Karpas-422 (cell line): Measurements from ENCODE around the gene DAP. TPM values are rescaled to one million over a fixed set of nuclear protein-coding genes. Genes with fewer than 3 reads are reported as not detected.
A peak's percentile ranks its signal among the peaks of the same experiment; 100 is the strongest.

ENCODE experiments used
- DNase-seq: peaks from one replicate; pipeline ENCODE4 v3.0.0-alpha.2; 2015
- H2AFZ ChIP-seq: fragments of 200-600 bp; sonication (generic); 2 replicates; pipeline ENCODE4 v1.6.1; 2014; ENCODE audit warnings: antibody characterized with exemption, low read length, mixed read lengths
- H3K27ac ChIP-seq: fragments of 200-600 bp; sonication (generic); 2 replicates; pipeline ENCODE4 v1.5.1; 2014; ENCODE audit warnings: mild to moderate bottlenecking, low read length, moderate library complexity
- H3K27me3 ChIP-seq: fragments of 200-600 bp; sonication (generic); 2 replicates; pipeline ENCODE4 v1.6.1; 2014; ENCODE audit warnings: low read length, mixed read lengths
- H3K36me3 ChIP-seq: fragments of 200-600 bp; sonication (generic); 2 replicates; pipeline ENCODE4 v1.6.1; 2014; ENCODE audit warnings: low read length, mixed read lengths; ENCODE audit not compliant: insufficient read depth
- H3K4me1 ChIP-seq: fragments of 200-600 bp; sonication (generic); 2 replicates; pipeline ENCODE4 v1.6.1; 2014; ENCODE audit warnings: mild to moderate bottlenecking, low read length, mixed read lengths
- H3K4me2 ChIP-seq: fragments of 200-600 bp; sonication (generic); 2 replicates; pipeline ENCODE4 v1.6.1; 2014; ENCODE audit warnings: low read length, low read depth, mild to moderate bottlenecking; ENCODE audit not compliant: poor library complexity, severe bottlenecking
- H3K4me3 ChIP-seq: fragments of 200-600 bp; sonication (generic); 2 replicates; pipeline ENCODE4 v1.5.1; 2014; ENCODE audit warnings: mild to moderate bottlenecking, antibody characterized with exemption, low read length, mixed read lengths
- H3K79me2 ChIP-seq: fragments of 200-600 bp; sonication (generic); 2 replicates; pipeline ENCODE4 v1.6.1; 2014; ENCODE audit warnings: mild to moderate bottlenecking, low read length, mixed read lengths
- H3K9ac ChIP-seq: fragments of 200-600 bp; sonication (generic); 2 replicates; pipeline ENCODE4 v1.6.0; 2014; ENCODE audit warnings: low read length
- H3K9me2 ChIP-seq: fragments of 200-600 bp; sonication (generic), shearing (Covaris generic); replicated peaks from 2 replicates; pipeline ENCODE4 v1.6.0; 2014; ENCODE audit warnings: mild to moderate bottlenecking, low read length, moderate library complexity; ENCODE audit not compliant: insufficient read depth
- H3K9me3 ChIP-seq: fragments of 300-700, 200-600 bp; sonication (generic); 2 replicates; pipeline ENCODE4 v1.6.1; 2014; ENCODE audit warnings: low read length, mixed read lengths
- H4K20me1 ChIP-seq: fragments of 200-600 bp; sonication (generic); 2 replicates; pipeline ENCODE4 v1.6.1; 2014; ENCODE audit warnings: mild to moderate bottlenecking, antibody characterized with exemption, low read length, low read depth; ENCODE audit not compliant: insufficient read depth
- total RNA-seq: library from RNA; depleted of rRNA; stranded (reverse); fragments of >200 nt; shearing (Covaris generic); gene quantifications from 2 replicates; pipeline ENCODE4 v1.2.3, GENCODE V29; 2014; ENCODE audit warnings: low replicate concordance

DAP gene
- total RNA-seq, 1 experiment from 2014 or later: 42.6 TPM

- Histone ChIP-seq H3K9me3 (no peaks in the 10 kb centered on the region), H3K27ac (no peak overlapping the region), H4K20me1 (no peaks in the 10 kb centered on the region), H3K9me2 (no peaks in the 10 kb centered on the region), H3K9ac (no peak overlapping the region), H3K4me1 (peaks cover 14% of the 10 kb centered on the region), H2AFZ (no peak overlapping the region), H3K4me2 (no peak overlapping the region), H3K4me3 (no peak overlapping the region), H3K27me3 (no peaks in the 10 kb centered on the region), H3K79me2 (no peaks in the 10 kb centered on the region), H3K36me3 (no peaks in the 10 kb centered on the region)
- DNase-seq: no peak
Observed at GRCh38 chr5:10637944-10638343, 123.1 kb downstream of the DAP start.

GRCh38 chr5:10636363-10637142, 124.5 kb downstream of the DAP start:
- H3K9me3 ChIP-seq: no peaks in the 10 kb centered on the region
- H3K4me2 ChIP-seq: no peak overlapping the region
- no peak overlapping the region for H3K9ac ChIP-seq
- no peak overlapping the region for H2AFZ ChIP-seq
- H4K20me1 ChIP-seq: no peaks in the 10 kb centered on the region
- no peaks in the 10 kb centered on the region for H3K36me3 ChIP-seq
- H3K27me3 ChIP-seq: no peaks in the 10 kb centered on the region
- H3K79me2 ChIP-seq: no peaks in the 10 kb centered on the region
- peaks cover 24% of the 10 kb centered on the region for H3K4me1 ChIP-seq
- H3K27ac ChIP-seq: no peak overlapping the region
- H3K9me2 ChIP-seq: no peaks in the 10 kb centered on the region
- H3K4me3 ChIP-seq: no peak overlapping the region
- DNase-seq: no peak

GRCh38 chr5:10635867-10636350, 125.1 kb downstream of the DAP start:
- Histone ChIP-seq H3K27ac (no peak overlapping the region), H3K79me2 (no peaks in the 10 kb centered on the region), H3K9ac (no peak overlapping the region), H3K4me2 (no peak overlapping the region), H4K20me1 (no peaks in the 10 kb centered on the region), H3K36me3 (no peaks in the 10 kb centered on the region), H3K4me1 (peaks cover 26% of the 10 kb centered on the region), H3K27me3 (no peaks in the 10 kb centered on the region), H2AFZ (no peak overlapping the region), H3K9me2 (no peaks in the 10 kb centered on the region), H3K4me3 (no peak overlapping the region), H3K9me3 (no peaks in the 10 kb centered on the region)
- no peak for DNase-seq

GRCh38 chr5:10635257-10635866, 125.7 kb downstream of the DAP start:
- H3K9me3 ChIP-seq: no peaks in the 10 kb centered on the region
- peaks cover 26% of the 10 kb centered on the region for H3K4me1 ChIP-seq
- DNase-seq: peak; percentile 58
- no peaks in the 10 kb centered on the region for H3K27me3 ChIP-seq
- H3K9me2 ChIP-seq: no peaks in the 10 kb centered on the region
- peak overlapping the region; percentile 8 for H3K4me2 ChIP-seq
- H3K79me2 ChIP-seq: no peaks in the 10 kb centered on the region
- H3K36me3 ChIP-seq: no peaks in the 10 kb centered on the region
- no peak overlapping the region for H3K9ac ChIP-seq
- no peaks in the 10 kb centered on the region for H4K20me1 ChIP-seq
- no peak overlapping the region for H3K27ac ChIP-seq
- no peak overlapping the region for H3K4me3 ChIP-seq
- H2AFZ ChIP-seq: no peak overlapping the region; the same call in 1 of the 2 replicates

- H3K9me2 ChIP-seq: no peaks in the 10 kb centered on the region
- no peak overlapping the region for H3K4me2 ChIP-seq
- H3K4me1 ChIP-seq: peaks cover 26% of the 10 kb centered on the region
- H3K36me3 ChIP-seq: no peaks in the 10 kb centered on the region
- no peak overlapping the region for H3K27ac ChIP-seq
- no peak overlapping the region for H3K9ac ChIP-seq
- H3K79me2 ChIP-seq: no peaks in the 10 kb centered on the region
- H3K4me3 ChIP-seq: no peak overlapping the region
- H3K27me3 ChIP-seq: no peaks in the 10 kb centered on the region
- H4K20me1 ChIP-seq: no peaks in the 10 kb centered on the region; the same call in 1 of the 2 replicates
- DNase-seq: no peak
- no peaks in the 10 kb centered on the region for H3K9me3 ChIP-seq
- H2AFZ ChIP-seq: no peak overlapping the region
Observed at GRCh38 chr5:10634562-10634961, 126.5 kb downstream of the DAP start.

- Histone ChIP-seq H3K9me2 (no peaks in the 10 kb centered on the region), H3K4me3 (no peak overlapping the region), H4K20me1 (no peaks in the 10 kb centered on the region; the same call in 1 of the 2 replicates), H3K36me3 (no peaks in the 10 kb centered on the region), H3K9me3 (no peaks in the 10 kb centered on the region), H3K79me2 (no peaks in the 10 kb centered on the region), H3K27ac (no peak overlapping the region), H2AFZ (no peak overlapping the region), H3K9ac (no peak overlapping the region), H3K27me3 (no peaks in the 10 kb centered on the region), H3K4me2 (peak overlapping the region; percentile 2), H3K4me1 (peaks cover 26% of the 10 kb centered on the region)
- peak; percentile 54 for DNase-seq
Observed at GRCh38 chr5:10634050-10634449, 127.0 kb downstream of the DAP start.

DNA sequence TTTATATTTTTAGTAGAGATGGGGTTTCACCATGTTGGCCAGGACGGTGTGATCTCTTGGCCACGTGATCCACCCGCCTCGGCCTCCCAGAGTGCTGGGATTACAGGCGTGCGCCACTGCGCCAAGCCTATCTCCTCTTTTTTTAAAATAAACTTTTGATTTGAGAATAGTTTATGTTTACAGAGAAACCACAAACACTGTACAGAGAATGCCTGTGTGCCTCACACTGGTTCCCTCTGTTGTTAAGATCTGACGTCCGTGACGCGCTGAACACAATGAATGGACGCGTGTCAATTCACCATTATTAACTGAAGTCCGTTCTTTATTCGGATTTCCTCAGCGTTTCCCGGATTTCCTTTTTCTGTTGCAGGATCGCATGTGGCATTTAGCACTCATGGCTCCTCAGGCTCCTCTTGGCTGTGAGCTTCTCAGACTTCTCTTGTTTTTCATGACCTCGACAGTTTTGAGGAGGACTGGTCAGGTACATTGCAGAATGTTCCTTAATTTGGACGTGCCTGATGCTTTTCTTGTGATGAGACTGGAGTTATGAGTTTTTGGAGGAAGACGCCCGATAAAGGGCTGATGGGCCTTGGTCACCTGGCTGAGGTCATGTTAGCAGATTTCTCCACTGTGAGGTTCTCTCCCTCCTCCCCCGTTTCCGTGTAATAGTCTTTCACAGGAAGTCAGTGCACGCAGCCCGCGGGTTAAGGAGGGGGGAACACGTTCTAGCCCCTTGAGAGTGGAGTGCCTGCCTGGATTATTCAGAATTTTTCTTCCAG, 127.6 kb downstream of the DAP start:
- no peak overlapping the region for H3K9ac ChIP-seq
- peaks cover 26% of the 10 kb centered on the region for H3K4me1 ChIP-seq
- no peak overlapping the region for H3K27ac ChIP-seq
- no peaks in the 10 kb centered on the region for H3K79me2 ChIP-seq
- no peaks in the 10 kb centered on the region for H3K9me2 ChIP-seq
- no peak overlapping the region for H3K4me3 ChIP-seq
- H3K36me3 ChIP-seq: no peaks in the 10 kb centered on the region
- no peaks in the 10 kb centered on the region; the same call in 1 of the 2 replicates for H4K20me1 ChIP-seq
- no peak overlapping the region for H2AFZ ChIP-seq
- H3K4me2 ChIP-seq: peak overlapping the region; percentile 2
- H3K27me3 ChIP-seq: no peaks in the 10 kb centered on the region
- H3K9me3 ChIP-seq: no peaks in the 10 kb centered on the region
- DNase-seq: no peak
